H9 (cell line): Measurements from ENCODE around the gene TRMU. TPM values are rescaled to one million over a fixed set of nuclear protein-coding genes. Genes with fewer than 3 reads are reported as not detected.

Source experiments
- DNase-seq: peaks from one replicate; pipeline ENCODE4 v3.0.0-alpha.2; 2017
- H2AFZ ChIP-seq: one replicate; pipeline ENCODE4 v1.6.1; 2013; ENCODE audit warnings: mild to moderate bottlenecking, low read length, control low read depth, moderate library complexity
- H2AK5ac ChIP-seq: 2 replicates; pipeline ENCODE4 v1.6.1; 2013; ENCODE audit warnings: low read length, control low read depth, mixed read lengths; ENCODE audit not compliant: insufficient read length
- H2BK120ac ChIP-seq: one replicate; pipeline ENCODE4 v1.6.1; 2013; ENCODE audit warnings: low read depth, mild to moderate bottlenecking, low read length, control low read depth, inconsistent platforms; ENCODE audit not compliant: poor library complexity, severe bottlenecking
- H2BK12ac ChIP-seq: 2 replicates; pipeline ENCODE4 v1.6.1; 2013; ENCODE audit warnings: low read length, control low read depth, mixed read lengths, low read depth; ENCODE audit not compliant: insufficient read length
- H2BK15ac ChIP-seq: 2 replicates; pipeline ENCODE4 v1.6.1; 2013; ENCODE audit warnings: low read depth, low read length, control low read depth
- H2BK20ac ChIP-seq: one replicate; pipeline ENCODE4 v1.6.1; 2013; ENCODE audit warnings: low read depth, mild to moderate bottlenecking, low read length, control low read depth, inconsistent platforms; ENCODE audit not compliant: poor library complexity, severe bottlenecking
- H2BK5ac ChIP-seq: 2 replicates; pipeline ENCODE4 v1.6.1; 2013; ENCODE audit warnings: low read length, control low read depth, mixed read lengths; ENCODE audit not compliant: insufficient read length
- H3K14ac ChIP-seq: 2 replicates; pipeline ENCODE4 v1.6.1; 2013; ENCODE audit warnings: low read length, control low read depth; ENCODE audit not compliant: insufficient read depth
- H3K18ac ChIP-seq: 2 replicates; pipeline ENCODE4 v1.6.1; 2013; ENCODE audit warnings: low read depth, mild to moderate bottlenecking, mixed read lengths, low read length, control low read depth; ENCODE audit not compliant: insufficient read length
- H3K23ac ChIP-seq: 2 replicates; pipeline ENCODE4 v1.6.1; 2013; ENCODE audit warnings: low read length, control low read depth, mixed read lengths, low read depth; ENCODE audit not compliant: insufficient read length
- H3K23me2 ChIP-seq: 2 replicates; pipeline ENCODE4 v1.6.1; 2013; ENCODE audit warnings: low read depth, mild to moderate bottlenecking, mixed read lengths, low read length, control low read depth; ENCODE audit not compliant: insufficient read length, poor library complexity, severe bottlenecking
- H3K27ac ChIP-seq: 2 replicates; pipeline ENCODE4 v1.5.1; 2013; ENCODE audit warnings: low read length, control low read depth, mixed read lengths, low read depth; ENCODE audit not compliant: insufficient read length
- H3K27me3 ChIP-seq: 2 replicates; pipeline ENCODE4 v1.6.1; 2013; ENCODE audit warnings: low read length, control low read depth, inconsistent platforms; ENCODE audit not compliant: insufficient read depth
- H3K4ac ChIP-seq: 2 replicates; pipeline ENCODE4 v1.6.1; 2013; ENCODE audit warnings: low read depth, mild to moderate bottlenecking, control low read depth, inconsistent platforms, low read length, moderate library complexity
- H3K4me1 ChIP-seq: 2 replicates; pipeline ENCODE4 v1.6.1; 2013; ENCODE audit warnings: low read length, control low read depth, inconsistent platforms; ENCODE audit not compliant: insufficient read depth
- H3K4me2 ChIP-seq: 2 replicates; pipeline ENCODE4 v1.6.1; 2013; ENCODE audit warnings: low read length, control low read depth, mixed read lengths; ENCODE audit not compliant: insufficient read length, insufficient read depth
- H3K56ac ChIP-seq: 2 replicates; pipeline ENCODE4 v1.6.1; 2013; ENCODE audit warnings: low read depth, mild to moderate bottlenecking, mixed read lengths, low read length, control low read depth; ENCODE audit not compliant: insufficient read length
- H3K79me1 ChIP-seq: 2 replicates; pipeline ENCODE4 v1.6.1; 2013; ENCODE audit warnings: low read depth, mild to moderate bottlenecking, moderate library complexity, low read length, control low read depth, inconsistent platforms; ENCODE audit not compliant: insufficient read depth, poor library complexity, severe bottlenecking
- H3K79me2 ChIP-seq: 2 replicates; pipeline ENCODE4 v1.6.1; 2013; ENCODE audit warnings: low read length, control low read depth, inconsistent platforms; ENCODE audit not compliant: insufficient read depth
- H3K9ac ChIP-seq: 2 replicates; pipeline ENCODE4 v1.6.1; 2013; ENCODE audit warnings: low read length, control low read depth, mixed read lengths; ENCODE audit not compliant: insufficient read length; ENCODE audit errors: extremely low read depth
- H3K9me3 ChIP-seq: one replicate; pipeline ENCODE4 v1.6.1; 2013; ENCODE audit warnings: low read depth, low read length, inconsistent platforms; ENCODE audit not compliant: control insufficient read depth
- H3T11ph ChIP-seq: one replicate; pipeline ENCODE4 v1.6.1; 2013; ENCODE audit warnings: mild to moderate bottlenecking, low read length, control low read depth, inconsistent platforms
- H4K20me1 ChIP-seq: one replicate; pipeline ENCODE4 v1.6.1; 2013; ENCODE audit not compliant: control insufficient read depth, insufficient read length, insufficient read depth
- H4K5ac ChIP-seq: 2 replicates; pipeline ENCODE4 v1.6.1; 2013; ENCODE audit warnings: low read depth, mild to moderate bottlenecking, mixed read lengths, low read length, control low read depth; ENCODE audit not compliant: insufficient read length
- H4K8ac ChIP-seq: replicated peaks from 2 replicates; pipeline ENCODE4 v1.6.1; 2013; ENCODE audit warnings: low read length, control low read depth, mixed read lengths, low read depth; ENCODE audit not compliant: insufficient read length
- H4K91ac ChIP-seq: 2 replicates; pipeline ENCODE4 v1.6.1; 2013; ENCODE audit warnings: low read depth, mild to moderate bottlenecking, moderate library complexity, mixed read lengths, low read length, control low read depth; ENCODE audit not compliant: insufficient read length
- H3K27ac Mint-ChIP-seq, 3 experiments: 2 replicates in 2 of 3; 3 replicates in 1 of 3; pipeline ENCODE4 v1.8.0; 2020 to 2021; ENCODE audit warnings: mixed read lengths in 3 of 3, mild to moderate bottlenecking in 1 of 3, moderate library complexity in 1 of 3
- H3K27me3 Mint-ChIP-seq: 2 replicates; pipeline ENCODE4 v1.8.0; 2021; ENCODE audit warnings: low read depth, mild to moderate bottlenecking, moderate library complexity, mixed read lengths
- H3K36me3 Mint-ChIP-seq, 3 experiments: 2 replicates in 2 of 3; 3 replicates in 1 of 3; pipeline ENCODE4 v1.8.0; 2020 to 2021; ENCODE audit warnings: low read depth in 3 of 3, mixed read lengths in 3 of 3; ENCODE audit not compliant: insufficient read depth in 1 of 3
- H3K4me1 Mint-ChIP-seq, 2 experiments: 2 replicates each; pipeline ENCODE4 v1.8.0; 2020; ENCODE audit warnings: mixed read lengths in 2 of 2
- H3K4me3 Mint-ChIP-seq, 2 experiments: 2 replicates in 1 of 2; 3 replicates in 1 of 2; pipeline ENCODE4 v1.8.0; 2020 to 2021; ENCODE audit warnings: mild to moderate bottlenecking in 2 of 2, mixed read lengths in 2 of 2, moderate library complexity in 1 of 2
- H3K9me3 Mint-ChIP-seq, 2 experiments: 2 replicates in 1 of 2; 3 replicates in 1 of 2; pipeline ENCODE4 v1.8.0; 2020; ENCODE audit warnings: mild to moderate bottlenecking in 2 of 2, mixed read lengths in 2 of 2, moderate library complexity in 1 of 2
- CTCF ChIP-seq: fragments of 200-600 bp; sonication (generic); conservative IDR thresholded peaks from 3 replicates; pipeline ENCODE4 v1.8.0; 2021; ENCODE audit warnings: antibody characterized with exemption, mild to moderate bottlenecking
- WGBS: extraction: QIAGEN DNeasy Blood & Tissue Kit; methylation state at CpG from one replicate; pipeline ENCODE4 v1.1.7; 2013; ENCODE audit warnings: missing lambda C conversion rate, low lambda C conversion rate, mixed read lengths; ENCODE audit not compliant: insufficient read length; ENCODE audit errors: extremely low coverage; 5-methylcytosine and 5-hydroxymethylcytosine counted together
- total RNA-seq: library from RNA; stranded (reverse); gene quantifications from 2 replicates; pipeline ENCODE4 v1.2.1, GENCODE V29; 2021

Gene TRMU
- total RNA-seq, 1 experiment from 2014 or later = 86.3 TPM

GRCh38 chr22:46353483-46354105 is 18.1 kb downstream of the TRMU start:
- no peak overlapping the region for H3K4me3 Mint-ChIP-seq
- H3K4me1 Mint-ChIP-seq = no peaks in the 10 kb centered on the region
- Histone ChIP-seq H3K4me2 (no peak overlapping the region), H4K91ac (no peak overlapping the region), H3K9ac (no peak overlapping the region), H3T11ph (no peak overlapping the region), H3K27ac (no peak overlapping the region), H3K9me3 (no peaks in the 10 kb centered on the region), H4K8ac (no peak overlapping the region), H3K79me2 (no peaks in the 10 kb centered on the region), H2BK20ac (no peak overlapping the region), H2BK120ac (no peak overlapping the region), H3K56ac (no peak overlapping the region), H2BK12ac (no peak overlapping the region), H2AFZ (no peak overlapping the region), H2BK15ac (no peak overlapping the region), H3K23me2 (no peaks in the 10 kb centered on the region), H4K5ac (no peak overlapping the region), H3K4ac (no peak overlapping the region), H4K20me1 (no peaks in the 10 kb centered on the region), H3K14ac (no peak overlapping the region), H2AK5ac (no peak overlapping the region), H3K23ac (no peak overlapping the region), H3K18ac (no peak overlapping the region), H2BK5ac (no peak overlapping the region), H3K27me3 (no peaks in the 10 kb centered on the region), H3K79me1 (no peaks in the 10 kb centered on the region), H3K4me1 (no peaks in the 10 kb centered on the region)
- no peak overlapping the region for H3K27ac Mint-ChIP-seq
- H3K36me3 Mint-ChIP-seq = peaks cover 22 to 76% (median 58%) of the 10 kb centered on the region in 3 experiments; a peak in 6 of 7 replicates
- DNase-seq = no peak
- H3K9me3 Mint-ChIP-seq = no peaks in the 10 kb centered on the region
- WGBS = no CpG with 5 or more reads among the region's 8 CpGs
- TF ChIP-seq CTCF = no peak
- H3K27me3 Mint-ChIP-seq = no peaks in the 10 kb centered on the region
